ENCODE data around the gene RAB31. TPM values are rescaled to one million over a fixed set of nuclear protein-coding genes. Genes with fewer than 3 reads are reported as not detected.

RAB31 gene
- total RNA-seq, 1 donor from 2014 or later, result 18.9 TPM

- H3K4me3 Mint-ChIP-seq, result no peak overlapping the region
- no peak for DNase-seq (ENCODE audit: low read depth, low spot score)
- peak overlapping the region; percentile 44 for H3K27ac Mint-ChIP-seq (ENCODE audit: unreplicated experiment)
- TF ChIP-seq, protein P1, sequence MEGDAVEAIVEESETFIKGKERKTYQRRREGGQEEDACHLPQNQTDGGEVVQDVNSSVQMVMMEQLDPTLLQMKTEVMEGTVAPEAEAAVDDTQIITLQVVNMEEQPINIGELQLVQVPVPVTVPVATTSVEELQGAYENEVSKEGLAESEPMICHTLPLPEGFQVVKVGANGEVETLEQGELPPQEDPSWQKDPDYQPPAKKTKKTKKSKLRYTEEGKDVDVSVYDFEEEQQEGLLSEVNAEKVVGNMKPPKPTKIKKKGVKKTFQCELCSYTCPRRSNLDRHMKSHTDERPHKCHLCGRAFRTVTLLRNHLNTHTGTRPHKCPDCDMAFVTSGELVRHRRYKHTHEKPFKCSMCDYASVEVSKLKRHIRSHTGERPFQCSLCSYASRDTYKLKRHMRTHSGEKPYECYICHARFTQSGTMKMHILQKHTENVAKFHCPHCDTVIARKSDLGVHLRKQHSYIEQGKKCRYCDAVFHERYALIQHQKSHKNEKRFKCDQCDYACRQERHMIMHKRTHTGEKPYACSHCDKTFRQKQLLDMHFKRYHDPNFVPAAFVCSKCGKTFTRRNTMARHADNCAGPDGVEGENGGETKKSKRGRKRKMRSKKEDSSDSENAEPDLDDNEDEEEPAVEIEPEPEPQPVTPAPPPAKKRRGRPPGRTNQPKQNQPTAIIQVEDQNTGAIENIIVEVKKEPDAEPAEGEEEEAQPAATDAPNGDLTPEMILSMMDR (conservative IDR thresholded peaks at IDR 0.05), result no peak
- H3K9me3 Mint-ChIP-seq, result peaks cover 8% of the 10 kb centered on the region
- peaks cover 46% of the 10 kb centered on the region for H3K4me1 Mint-ChIP-seq
- H3K27me3 Mint-ChIP-seq (ENCODE audit: low read depth), result no peaks in the 10 kb centered on the region
- H3K36me3 Mint-ChIP-seq (ENCODE audit: low read depth), result peaks cover 3% of the 10 kb centered on the region
Measured at GRCh38 chr18:9757827-9758621, 49.9 kb downstream of the RAB31 start.

DNA sequence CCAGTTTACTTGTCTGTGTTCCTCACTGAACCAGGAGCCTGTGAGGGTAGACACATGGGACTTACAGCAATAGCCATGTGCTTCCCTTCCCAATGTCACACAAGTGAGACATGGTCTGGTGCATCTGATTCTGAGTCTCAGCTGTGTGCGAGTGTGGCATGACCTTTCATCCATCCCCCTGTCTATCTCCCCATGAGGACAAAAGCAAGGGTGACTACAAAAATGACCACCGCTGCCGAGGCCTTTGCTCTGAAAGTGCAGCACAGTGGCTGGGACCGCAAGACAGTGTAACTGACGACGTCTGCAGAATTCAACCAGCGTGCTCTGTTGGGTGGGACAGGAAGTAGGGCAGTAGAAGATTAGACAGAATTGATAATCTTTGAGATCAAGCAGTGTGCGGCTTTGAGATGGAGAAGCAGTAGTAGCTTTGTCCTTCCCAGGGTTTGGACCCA lies 50.5 kb downstream of the RAB31 start:
- Mint-ChIP-seq H3K4me3 (no peak overlapping the region), H3K27me3 (ENCODE audit: low read depth) (no peaks in the 10 kb centered on the region), H3K36me3 (ENCODE audit: low read depth) (peaks cover 5% of the 10 kb centered on the region), H3K27ac (ENCODE audit: unreplicated experiment) (no peak overlapping the region), H3K9me3 (peaks cover 8% of the 10 kb centered on the region), H3K4me1 (peaks cover 46% of the 10 kb centered on the region)
- TF ChIP-seq, protein P1 (conservative IDR thresholded peaks at IDR 0.05), result no peak
- no peak for DNase-seq (ENCODE audit: low read depth, low spot score)

DNA sequence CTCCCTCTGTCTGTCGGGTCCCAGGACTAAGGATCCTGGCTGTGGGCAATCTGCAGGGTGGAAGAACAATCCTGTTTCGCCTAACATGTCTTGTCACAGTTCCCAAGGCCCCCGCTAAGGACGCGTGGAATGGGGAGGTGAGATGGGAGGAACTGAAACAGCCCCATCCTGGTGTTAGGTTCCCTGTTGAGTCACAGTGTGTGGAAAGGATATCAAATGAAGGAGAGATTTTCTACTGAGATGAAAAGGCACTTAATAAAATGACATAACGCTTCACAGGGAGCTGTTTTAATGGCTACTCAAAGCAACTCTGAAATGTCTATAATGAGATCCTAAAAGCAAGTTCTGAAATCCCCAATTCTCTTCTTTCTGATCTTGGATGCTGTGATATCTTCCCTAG lies 52.5 kb downstream of the RAB31 start:
- peaks cover 5% of the 10 kb centered on the region for H3K36me3 Mint-ChIP-seq (ENCODE audit: low read depth)
- TF ChIP-seq, protein P1 (conservative IDR thresholded peaks at IDR 0.05), result no peak
- H3K27me3 Mint-ChIP-seq (ENCODE audit: low read depth), result no peaks in the 10 kb centered on the region
- no peak for DNase-seq (ENCODE audit: low read depth, low spot score)
- no peak overlapping the region for H3K4me3 Mint-ChIP-seq
- peaks cover 39% of the 10 kb centered on the region for H3K4me1 Mint-ChIP-seq
- no peak overlapping the region for H3K27ac Mint-ChIP-seq (ENCODE audit: unreplicated experiment)
- peaks cover 8% of the 10 kb centered on the region for H3K9me3 Mint-ChIP-seq

GRCh38 chr18:9762526-9762925 lies 54.4 kb downstream of the RAB31 start:
- peaks cover 26% of the 10 kb centered on the region for H3K4me1 Mint-ChIP-seq
- H3K27ac Mint-ChIP-seq (ENCODE audit: unreplicated experiment), result no peak overlapping the region
- no peaks in the 10 kb centered on the region for H3K27me3 Mint-ChIP-seq (ENCODE audit: low read depth)
- H3K36me3 Mint-ChIP-seq (ENCODE audit: low read depth), result peaks cover 5% of the 10 kb centered on the region
- TF ChIP-seq, protein P1 (conservative IDR thresholded peaks at IDR 0.05), result no peak
- H3K4me3 Mint-ChIP-seq, result no peak overlapping the region
- peaks cover 11% of the 10 kb centered on the region for H3K9me3 Mint-ChIP-seq
- DNase-seq (ENCODE audit: low read depth, low spot score), result no peak

GRCh38 chr18:9763157-9763556 lies 55.1 kb downstream of the RAB31 start:
- H3K27ac Mint-ChIP-seq (ENCODE audit: unreplicated experiment), result no peak overlapping the region
- H3K4me1 Mint-ChIP-seq, result peaks cover 19% of the 10 kb centered on the region
- DNase-seq (ENCODE audit: low read depth, low spot score), result no peak
- TF ChIP-seq, protein P1 (conservative IDR thresholded peaks at IDR 0.05), result no peak
- H3K4me3 Mint-ChIP-seq, result no peak overlapping the region
- H3K9me3 Mint-ChIP-seq, result peaks cover 11% of the 10 kb centered on the region
- no peaks in the 10 kb centered on the region for H3K27me3 Mint-ChIP-seq (ENCODE audit: low read depth)
- peaks cover 5% of the 10 kb centered on the region for H3K36me3 Mint-ChIP-seq (ENCODE audit: low read depth)

Data from neural crest cell (in vitro differentiated cells).